Middle frontal gyrus (tissue), 1 donor: ENCODE results near the gene GPRC5B.

ENCODE experiments used
- DNase-seq: peaks from one replicate; pipeline ENCODE4 v3.0.0-alpha.2; 2015; ENCODE audit warnings: low spot score; ENCODE audit errors: extremely low spot score

Gene GPRC5B

DNA sequence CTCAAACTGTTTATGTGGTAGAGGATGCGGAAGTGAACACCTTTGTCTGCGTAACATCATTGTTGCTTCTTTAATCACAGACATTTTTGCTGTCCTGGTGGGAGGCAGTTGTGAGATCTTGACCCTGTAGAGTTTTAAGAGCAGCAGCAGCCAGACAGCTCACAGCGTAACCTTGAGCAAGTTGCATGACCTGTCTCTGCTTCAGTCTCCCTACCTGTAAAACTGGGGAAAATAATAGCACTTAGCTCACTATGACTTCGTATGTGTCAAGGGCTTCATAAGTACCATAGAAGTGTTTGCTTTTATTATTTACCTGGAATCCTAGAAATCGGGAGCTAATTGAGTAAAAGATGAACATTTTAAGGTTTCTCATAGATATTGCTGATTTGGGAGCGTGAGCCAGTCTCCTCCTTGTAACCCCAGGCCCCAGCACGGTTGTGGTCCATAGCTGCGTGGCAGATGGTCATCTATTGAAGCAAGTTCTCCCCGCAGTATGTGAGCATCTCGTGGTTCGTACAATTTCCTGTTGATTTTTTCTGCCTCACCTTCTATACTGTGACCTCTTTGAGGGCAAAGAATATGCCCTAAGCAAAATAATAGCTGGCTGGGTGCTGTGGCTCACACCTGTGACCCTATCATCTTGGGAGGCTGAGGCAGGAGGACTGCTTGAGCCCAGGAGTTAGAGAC lies 34.4 kb downstream of the GPRC5B start:
- DNase-seq = no peak

GRCh38 chr16:19848756-19849155 lies 35.9 kb downstream of the GPRC5B start:
- DNase-seq = no peak

DNA sequence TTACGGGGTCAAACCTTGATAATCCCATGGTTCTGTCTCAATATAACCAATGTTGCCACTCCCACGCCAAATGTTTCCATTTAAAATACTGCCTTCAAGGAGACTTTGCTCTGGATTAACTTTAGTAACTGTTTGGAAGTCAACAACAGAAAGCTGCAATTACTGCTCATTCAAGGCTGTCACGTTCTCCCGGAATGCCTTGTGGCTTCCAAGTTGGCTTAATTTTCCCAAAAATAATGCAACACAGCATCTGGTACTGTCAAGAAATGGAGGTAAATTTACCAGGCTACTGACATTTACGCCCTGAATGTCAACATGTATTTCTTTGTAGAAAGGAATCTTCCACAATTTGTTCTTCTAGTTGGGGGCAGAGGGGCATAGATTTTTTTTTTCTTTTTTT lies 38.2 kb downstream of the GPRC5B start:
- DNase-seq = no peak

GRCh38 chr16:19844945-19845641 lies 39.6 kb downstream of the GPRC5B start:
- DNase-seq = peak; percentile 48

GRCh38 chr16:19843371-19843770 lies 41.3 kb downstream of the GPRC5B start:
- no peak for DNase-seq

- DNase-seq = no peak
These were observed 42.1 kb downstream of the GPRC5B start for GRCh38 chr16:19842426-19843157.

GRCh38 chr16:19841184-19841583 lies 43.5 kb downstream of the GPRC5B start:
- no peak for DNase-seq

DNA sequence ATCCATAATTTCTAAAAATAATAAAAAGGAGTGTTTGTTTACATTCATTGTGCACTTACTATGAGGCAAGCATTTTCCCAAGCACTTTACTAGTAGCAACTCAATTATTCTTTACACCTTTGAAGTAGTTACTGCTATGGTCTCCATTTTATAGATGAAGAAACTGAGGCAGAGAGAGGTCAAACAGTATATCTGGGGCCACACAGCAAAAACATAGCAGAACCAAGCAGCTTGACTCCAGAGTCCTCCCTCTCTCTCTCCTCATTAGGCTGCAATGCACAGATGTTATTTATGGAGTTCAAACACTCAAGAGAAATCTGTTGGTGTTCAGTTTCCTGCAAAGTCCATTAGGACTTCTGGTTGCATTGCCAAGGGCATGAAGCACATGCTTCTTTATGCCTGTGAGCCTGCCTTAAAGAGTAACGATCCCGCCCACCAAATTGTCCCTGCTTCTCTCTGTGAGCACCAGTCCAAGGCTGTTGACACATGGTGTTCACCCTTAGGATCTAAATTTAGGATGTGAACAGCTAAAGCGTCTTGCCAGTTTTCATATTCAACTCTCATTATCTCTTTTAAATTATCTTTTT lies 44.0 kb downstream of the GPRC5B start:
- no peak for DNase-seq

DNA sequence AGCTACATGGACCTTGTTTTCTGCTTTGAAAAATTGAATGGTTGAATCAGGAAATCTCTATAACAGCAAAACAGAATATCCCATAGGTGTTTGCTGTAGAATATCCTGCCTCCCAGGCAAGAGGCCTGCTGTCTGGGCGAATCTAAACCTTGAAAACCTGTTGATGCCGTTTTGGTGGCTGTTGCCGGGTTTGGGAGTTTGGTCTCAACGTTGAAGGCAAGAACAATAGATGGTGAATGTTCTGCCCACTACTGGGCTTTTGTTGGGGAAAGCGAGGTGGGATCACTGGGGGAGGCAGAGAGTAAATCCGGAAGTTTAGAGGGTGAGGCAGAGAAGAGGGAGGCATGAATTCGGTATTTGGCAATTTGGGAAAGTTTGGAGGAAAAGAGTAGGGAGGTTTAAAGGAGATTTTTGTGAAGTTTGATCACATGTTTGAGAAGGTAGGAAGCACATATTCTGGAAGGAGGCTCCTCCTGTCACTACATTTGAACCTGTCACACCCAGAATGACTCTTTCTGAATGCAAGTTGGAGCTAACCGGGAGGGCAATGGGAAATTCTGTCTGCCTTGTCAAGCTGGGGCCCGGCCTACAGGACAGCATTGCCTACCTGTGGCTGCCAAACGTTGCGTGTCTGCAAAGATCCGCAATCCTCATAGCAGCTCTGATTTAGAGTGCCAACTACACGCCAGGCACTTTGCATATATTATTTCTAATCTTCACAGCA lies 46.5 kb downstream of the GPRC5B start:
- DNase-seq = no peak

DNA sequence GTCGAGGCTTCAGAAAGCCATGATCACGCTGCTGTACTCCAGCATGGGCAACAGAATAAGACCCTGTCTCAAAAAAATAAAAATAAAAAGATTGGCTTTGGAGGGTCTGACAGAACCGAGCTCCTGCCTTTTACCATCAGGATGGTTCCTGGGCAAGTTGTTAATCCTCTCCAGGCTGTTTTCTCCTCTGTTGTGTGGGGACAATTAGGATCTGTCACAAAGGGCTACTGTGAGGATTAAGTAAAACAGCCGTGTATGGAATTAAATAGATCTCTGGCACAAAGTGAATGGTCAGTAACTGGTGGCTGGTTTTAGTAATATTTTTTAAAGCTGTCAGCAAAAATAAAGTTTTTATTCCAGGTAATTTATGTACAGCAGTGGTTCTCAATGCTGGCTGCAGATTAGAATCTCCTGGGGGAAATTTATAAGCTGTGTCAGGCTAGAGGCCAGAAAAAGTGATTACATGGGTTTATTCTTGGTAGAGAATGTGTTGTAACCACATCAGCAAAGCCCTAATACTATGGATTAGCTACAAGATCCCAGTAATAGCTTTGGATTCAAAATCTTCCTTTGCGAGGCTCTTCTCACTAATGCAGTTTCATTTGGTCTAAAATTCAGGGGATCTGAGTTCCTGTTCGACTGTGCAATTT lies 47.2 kb downstream of the GPRC5B start:
- DNase-seq = no peak

GRCh38 chr16:19835968-19836421 lies 48.7 kb downstream of the GPRC5B start:
- DNase-seq = no peak

DNA sequence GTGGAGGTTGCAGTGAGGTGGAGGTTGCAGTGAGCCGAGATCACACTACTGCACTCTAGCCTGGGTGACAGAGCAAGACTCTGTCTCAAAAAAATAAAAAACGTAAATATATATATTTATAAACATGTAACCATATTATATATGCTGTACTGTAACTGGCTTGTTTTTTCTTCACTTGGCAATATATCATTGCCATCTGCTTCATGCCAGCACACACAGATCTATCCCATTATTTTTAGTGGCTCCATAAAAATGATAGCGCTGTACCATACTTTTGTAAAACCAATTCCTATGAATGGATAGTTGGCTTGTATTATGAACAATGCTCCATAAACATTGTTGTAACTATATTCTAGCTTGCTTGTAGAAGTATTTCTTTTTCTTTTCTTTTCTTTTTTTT lies 49.5 kb downstream of the GPRC5B start:
- DNase-seq = no peak

- DNase-seq = no peak
These were observed 51.1 kb downstream of the GPRC5B start for GRCh38 chr16:19833581-19833980.

DNA sequence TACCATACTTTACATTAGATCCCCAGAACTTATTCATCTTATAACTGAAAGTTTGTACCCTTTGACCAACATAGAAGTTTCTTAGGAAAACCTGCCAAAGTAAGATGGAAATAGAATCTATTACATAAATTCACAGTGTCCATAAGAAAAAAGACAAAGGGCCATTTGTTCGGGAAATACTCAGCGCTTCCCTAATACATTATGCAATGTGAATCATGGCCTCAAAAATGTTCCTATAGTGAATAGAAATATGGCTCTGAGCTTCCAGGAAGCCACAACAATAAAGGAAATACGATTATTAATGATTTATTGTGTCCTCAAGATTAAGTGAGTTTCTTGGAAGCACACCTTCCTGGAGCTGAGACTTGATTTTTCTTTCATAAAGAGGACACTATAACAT lies 51.5 kb downstream of the GPRC5B start:
- DNase-seq = no peak

DNA sequence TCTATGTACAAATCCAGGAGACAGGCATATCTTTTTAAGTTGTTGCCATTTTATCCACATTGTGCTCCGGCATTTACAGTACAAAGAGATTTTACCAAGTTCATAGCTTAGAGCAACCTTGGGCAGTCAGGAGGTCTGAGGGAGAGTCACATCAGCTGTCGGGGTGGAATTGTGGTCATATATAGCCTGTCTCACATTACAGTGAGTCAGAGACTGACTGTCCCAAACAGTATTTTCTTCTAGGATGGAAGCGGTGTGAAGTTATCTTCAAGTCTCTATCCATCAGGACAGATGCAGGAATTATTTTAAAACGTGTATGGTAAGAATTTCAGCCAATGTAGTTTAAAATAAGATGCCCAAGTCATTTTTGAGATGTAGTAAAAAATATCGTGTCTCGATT lies 53.0 kb downstream of the GPRC5B start:
- DNase-seq = no peak

DNA sequence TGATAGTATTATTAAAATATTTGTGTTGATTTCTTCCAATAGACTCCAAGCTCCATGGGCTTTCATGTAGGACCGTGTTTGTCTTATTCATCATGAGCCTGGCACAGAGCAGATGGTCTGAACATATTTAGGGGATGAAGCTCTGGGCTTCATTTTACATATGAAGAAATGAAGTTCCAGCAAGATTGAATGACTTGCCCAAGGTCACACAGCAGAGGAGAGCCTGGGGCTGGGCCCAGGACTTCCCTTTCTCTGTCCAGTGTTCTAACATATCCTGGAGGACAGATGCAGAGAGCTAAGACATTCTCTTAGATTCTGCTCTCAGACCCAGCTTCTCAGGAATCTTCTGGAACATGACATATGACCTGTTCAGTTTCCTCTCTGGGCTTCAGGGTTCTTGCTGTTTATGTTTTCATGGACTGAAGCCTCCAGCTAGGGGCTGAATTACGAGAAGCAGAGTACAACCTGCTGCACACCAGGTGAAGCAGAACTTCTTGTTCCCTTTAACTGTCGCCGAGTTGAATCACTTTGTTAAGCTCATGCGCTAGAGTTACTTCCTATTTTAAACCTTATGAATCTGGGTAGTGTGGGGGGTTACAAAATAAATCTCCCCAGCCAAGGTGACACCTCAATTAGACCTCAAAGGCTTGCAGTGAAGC lies 53.6 kb downstream of the GPRC5B start:
- no peak for DNase-seq

DNA sequence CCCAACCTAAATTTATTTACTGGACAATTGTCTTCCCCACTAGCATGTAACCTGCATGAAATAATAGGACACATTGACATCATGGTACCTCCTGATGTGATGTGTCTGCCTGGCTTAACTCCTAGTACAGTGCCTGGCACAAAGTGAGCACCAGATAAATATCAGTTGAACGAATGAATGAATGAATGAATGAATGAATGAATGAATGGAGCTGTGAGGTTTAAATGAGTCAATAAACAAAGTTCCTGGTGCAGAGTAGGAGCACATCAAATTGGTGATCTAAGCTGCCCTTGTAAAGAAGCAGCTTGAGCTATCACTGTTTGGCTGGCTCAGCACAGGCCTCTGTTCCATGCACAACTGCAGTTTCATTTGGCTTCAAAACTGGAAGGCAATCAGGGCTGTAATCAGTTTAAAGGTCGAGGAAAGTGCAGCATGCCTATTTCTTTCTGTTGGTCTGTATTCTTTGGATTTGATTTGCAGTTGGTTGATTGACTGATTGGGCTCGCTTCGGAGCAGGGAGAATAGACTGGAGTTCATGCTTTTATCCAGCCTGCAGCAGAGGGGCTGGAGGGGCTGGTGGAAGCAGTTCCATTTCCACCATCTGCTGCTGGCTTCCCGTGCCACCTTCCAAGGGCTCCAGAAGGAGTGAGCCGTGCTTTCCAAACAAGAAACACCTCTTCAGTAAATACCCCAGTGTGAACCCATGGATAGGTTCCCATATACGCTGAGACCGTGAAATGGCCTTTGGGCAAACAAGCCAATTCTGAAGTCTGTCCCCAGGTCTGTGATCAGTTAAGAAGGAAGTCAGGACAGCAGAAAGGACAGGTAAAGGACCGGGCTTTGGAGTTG lies 54.6 kb downstream of the GPRC5B start:
- no peak for DNase-seq

GRCh38 chr16:19824216-19824615 lies 60.4 kb downstream of the GPRC5B start:
- DNase-seq = no peak

- DNase-seq = no peak
These were observed 61.3 kb downstream of the GPRC5B start for GRCh38 chr16:19823322-19823721.
